DND-41 (cell line): ENCODE measurements around the gene GCHFR.

Experiments used
- ATAC-seq: fragments of 200-7000 bp; cut with Tn5 transposase; 3 replicates; pipeline ENCODE4 v1.9.1; 2021; ENCODE audit warnings: low read depth; ENCODE audit not compliant: insufficient read depth
- DNase-seq: peaks from one replicate; pipeline ENCODE4 v3.0.0-alpha.2; 2020
- H2AFZ ChIP-seq: 2 replicates; pipeline ENCODE4 v1.6.0; 2012; ENCODE audit warnings: low read depth, low read length
- H3K27ac ChIP-seq: 2 replicates; pipeline ENCODE4 v1.5.1; 2012; ENCODE audit warnings: low read length, inconsistent platforms
- H3K27me3 ChIP-seq: fragments of 200-600 bp; sonication (generic); 2 replicates; pipeline ENCODE4 v1.6.0; 2012; ENCODE audit warnings: low read length, mild to moderate bottlenecking, inconsistent platforms; ENCODE audit not compliant: insufficient read depth, poor library complexity
- H3K36me3 ChIP-seq: 2 replicates; pipeline ENCODE4 v1.5.1; 2012; ENCODE audit warnings: low read length, inconsistent platforms; ENCODE audit not compliant: insufficient read depth
- H3K4me1 ChIP-seq: 2 replicates; pipeline ENCODE4 v1.5.1; 2012; ENCODE audit warnings: mild to moderate bottlenecking, low read length; ENCODE audit not compliant: insufficient read depth
- H3K4me2 ChIP-seq: 2 replicates; pipeline ENCODE4 v1.6.0; 2012; ENCODE audit warnings: mild to moderate bottlenecking, moderate library complexity, low read length, inconsistent platforms; ENCODE audit not compliant: insufficient read depth
- H3K4me3 ChIP-seq, 2 experiments: fragments of 200-600 bp in 1 of 2; shearing (Covaris generic) in 1 of 2; 2 replicates each; pipeline ENCODE4 v1.5.1; 2012 to 2016; ENCODE audit warnings: inconsistent platforms in 2 of 2, low read length in 2 of 2, mild to moderate bottlenecking in 2 of 2, low read depth in 1 of 2, moderate library complexity in 1 of 2
- H3K79me2 ChIP-seq: 2 replicates; pipeline ENCODE4 v1.6.0; 2012; ENCODE audit warnings: low read length, inconsistent platforms; ENCODE audit not compliant: insufficient read depth
- H3K9ac ChIP-seq: 2 replicates; pipeline ENCODE4 v1.6.0; 2012; ENCODE audit warnings: low read depth, mild to moderate bottlenecking, inconsistent platforms, low read length, moderate library complexity
- H3K9me3 ChIP-seq: 2 replicates; pipeline ENCODE4 v1.5.1; 2012; ENCODE audit warnings: low read length, moderate library complexity, mild to moderate bottlenecking, inconsistent platforms; ENCODE audit not compliant: insufficient read depth, severe bottlenecking
- H4K20me1 ChIP-seq: 2 replicates; pipeline ENCODE4 v1.6.0; 2012; ENCODE audit warnings: low read length; ENCODE audit not compliant: insufficient read depth
- CTCF ChIP-seq: IDR thresholded peaks from 2 replicates; pipeline ENCODE4 v1.5.1; 2012; ENCODE audit warnings: borderline replicate concordance, low read length, moderate library complexity, mild to moderate bottlenecking; ENCODE audit not compliant: poor library complexity, severe bottlenecking; ENCODE audit errors: extremely low read depth
- EZH2 ChIP-seq: IDR thresholded peaks from 3 replicates; pipeline ENCODE4 v1.6.1; 2012; ENCODE audit warnings: borderline replicate concordance, low read depth, mild to moderate bottlenecking, moderate library complexity, low read length, inconsistent platforms; ENCODE audit not compliant: severe bottlenecking

Gene GCHFR

GRCh38 chr15:40722354-40722753, 41.5 kb upstream of the GCHFR start:
- Histone ChIP-seq H3K36me3 (peaks cover 69% of the 10 kb centered on the region), H3K4me3 (no peak overlapping the region), H3K9ac (no peak overlapping the region), H3K79me2 (0 out of 2 replicates have a peak, but pooled peaks cover 12% of the 10 kb centered on the region), H4K20me1 (no peaks in the 10 kb centered on the region), H3K27ac (no peak overlapping the region), H3K4me1 (no peaks in the 10 kb centered on the region), H3K27me3 (no peaks in the 10 kb centered on the region), H3K4me2 (no peak overlapping the region), H2AFZ (no peak overlapping the region), H3K9me3 (no peaks in the 10 kb centered on the region)
- DNase-seq: no peak
- ATAC-seq: no peak
- TF ChIP-seq EZH2 (no peak), CTCF (no peak)

- no peak overlapping the region for H2AFZ ChIP-seq
- no peak overlapping the region for H3K4me3 ChIP-seq
- H3K27me3 ChIP-seq: no peaks in the 10 kb centered on the region
- ATAC-seq (no peak), DNase-seq (no peak)
- H3K4me2 ChIP-seq: no peak overlapping the region
- no peaks in the 10 kb centered on the region for H3K4me1 ChIP-seq
- no peaks in the 10 kb centered on the region for H3K9me3 ChIP-seq
- H4K20me1 ChIP-seq: no peaks in the 10 kb centered on the region
- H3K79me2 ChIP-seq: 0 out of 2 replicates have a peak, but pooled peaks cover 10% of the 10 kb centered on the region
- peaks cover 69% of the 10 kb centered on the region for H3K36me3 ChIP-seq
- no peak overlapping the region for H3K9ac ChIP-seq
- no peak overlapping the region for H3K27ac ChIP-seq
- no peak for TF ChIP-seq EZH2
- TF ChIP-seq CTCF: no peak
Measured at GRCh38 chr15:40722934-40723333, 40.9 kb upstream of the GCHFR start.

GRCh38 chr15:40723919-40724318, 39.9 kb upstream of the GCHFR start:
- Histone ChIP-seq H2AFZ (no peak overlapping the region), H4K20me1 (no peaks in the 10 kb centered on the region), H3K9ac (no peak overlapping the region), H3K4me2 (no peak overlapping the region), H3K27me3 (no peaks in the 10 kb centered on the region), H3K4me1 (no peaks in the 10 kb centered on the region), H3K27ac (no peak overlapping the region), H3K36me3 (peaks cover 69% of the 10 kb centered on the region), H3K9me3 (no peaks in the 10 kb centered on the region), H3K4me3 (no peak overlapping the region), H3K79me2 (0 out of 2 replicates have a peak, but pooled peaks cover 8% of the 10 kb centered on the region)
- TF ChIP-seq EZH2: no peak
- TF ChIP-seq CTCF: no peak
- ATAC-seq: no peak
- no peak for DNase-seq

- no peak overlapping the region for H2AFZ ChIP-seq
- no peak for ATAC-seq
- no peak overlapping the region for H3K27ac ChIP-seq
- no peaks in the 10 kb centered on the region for H3K4me1 ChIP-seq
- no peak overlapping the region for H3K4me3 ChIP-seq
- H3K9me3 ChIP-seq: no peaks in the 10 kb centered on the region
- TF ChIP-seq EZH2: no peak
- no peak for TF ChIP-seq CTCF
- no peak overlapping the region for H3K9ac ChIP-seq
- H4K20me1 ChIP-seq: no peaks in the 10 kb centered on the region
- H3K4me2 ChIP-seq: no peak overlapping the region
- H3K79me2 ChIP-seq: no peaks in the 10 kb centered on the region
- no peak for DNase-seq
- peaks cover 80% of the 10 kb centered on the region for H3K36me3 ChIP-seq
- H3K27me3 ChIP-seq: no peaks in the 10 kb centered on the region
Measured at GRCh38 chr15:40731034-40731433, 32.8 kb upstream of the GCHFR start.
